NCI-H2107 (cell line): ENCODE data around the gene INAFM2.

Source experiments
- DNase-seq: peaks from one replicate; lab custom pipeline; 2025; lab: John Stamatoyannopoulos, UW

The INAFM2 gene

DNA sequence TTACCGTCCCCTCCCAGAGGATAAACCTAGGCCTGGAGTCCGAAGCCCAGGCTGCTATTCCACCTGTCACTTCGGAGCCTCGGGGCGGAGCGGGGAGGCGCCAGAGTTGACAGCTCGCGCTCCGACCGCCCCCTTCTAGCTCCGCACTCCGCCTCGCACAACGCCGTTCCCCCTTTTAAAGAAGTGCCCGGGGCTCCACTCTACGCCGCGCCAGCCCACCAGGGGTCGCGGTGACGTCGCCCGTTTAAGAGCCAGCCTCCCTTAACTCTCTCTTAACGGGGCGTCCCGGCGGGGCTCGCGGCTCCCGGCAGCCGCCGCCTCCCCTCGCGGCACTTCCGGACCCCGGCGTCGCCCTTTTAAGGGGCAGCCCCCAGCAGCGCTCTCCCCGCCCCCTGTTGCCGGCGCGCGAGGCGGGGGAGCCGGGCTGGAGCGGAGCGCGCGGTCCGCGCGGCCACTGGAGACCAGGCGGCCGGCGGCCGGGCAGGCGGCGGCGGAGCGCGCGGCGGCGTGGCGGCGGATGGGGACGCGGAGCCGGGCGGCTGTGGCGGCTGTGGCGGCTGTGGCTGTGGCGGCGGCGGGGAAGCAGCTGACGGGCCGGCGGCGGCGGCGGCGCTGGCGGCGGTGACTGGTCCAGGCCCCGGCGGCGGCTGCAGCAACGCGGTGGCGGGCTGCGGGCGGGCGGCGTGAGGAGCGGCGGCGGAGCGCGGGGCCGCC, at the start of gene INAFM2:
Gene INAFM2 (plus strand): TSS at position 454 of the 714 bp plus-strand sequence. CDS start 364 bp downstream, outside the sequence.
- peak; percentile 72 for DNase-seq

DNA sequence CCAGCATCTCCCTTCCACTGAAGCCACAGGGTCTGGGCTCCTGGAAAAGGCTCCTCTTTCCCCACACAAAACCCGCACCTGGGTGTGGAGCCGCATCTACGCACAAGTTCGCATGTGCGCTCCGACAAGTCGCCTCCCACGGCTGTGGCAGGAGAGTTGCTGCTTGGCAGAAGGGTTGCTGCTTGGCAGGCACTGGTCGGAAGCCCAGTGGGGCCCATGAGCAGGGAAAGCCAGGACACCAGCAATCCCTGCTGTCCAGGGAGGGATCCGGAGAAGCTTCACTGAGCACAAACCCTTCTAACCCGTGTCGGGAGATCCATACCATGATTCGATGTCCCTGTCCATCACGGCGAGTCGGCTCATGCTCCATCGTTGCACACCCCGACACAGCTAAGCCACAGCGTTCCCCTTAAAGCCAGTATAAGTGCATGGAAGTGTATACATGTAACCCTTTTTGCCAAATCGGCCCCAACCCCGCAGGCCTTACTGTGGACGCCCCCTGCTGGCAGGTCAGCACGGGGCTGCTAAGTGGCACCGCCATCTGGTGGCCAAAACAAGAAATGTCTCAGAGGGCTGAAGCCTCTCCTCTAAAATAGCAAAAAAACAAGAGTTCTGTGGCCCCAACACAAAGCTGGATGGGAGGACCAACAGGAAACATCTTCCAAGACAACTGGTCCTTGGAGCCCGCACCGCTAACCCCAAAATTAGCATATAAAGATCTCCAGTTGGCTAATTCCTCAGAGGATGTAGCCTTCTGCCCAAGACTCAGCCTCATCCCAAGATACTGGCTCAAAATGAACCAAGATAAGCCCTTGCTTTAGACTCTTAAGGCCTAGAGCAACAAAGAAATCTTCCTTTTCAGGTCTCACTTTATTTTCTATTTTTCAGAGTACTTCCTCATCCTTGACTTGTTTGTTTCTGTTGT, 48.9 kb upstream of the INAFM2 start:
- peak; percentile 65 for DNase-seq

GRCh38 chr15:40275523-40275922, 48.0 kb upstream of the INAFM2 start:
- no peak for DNase-seq

DNA sequence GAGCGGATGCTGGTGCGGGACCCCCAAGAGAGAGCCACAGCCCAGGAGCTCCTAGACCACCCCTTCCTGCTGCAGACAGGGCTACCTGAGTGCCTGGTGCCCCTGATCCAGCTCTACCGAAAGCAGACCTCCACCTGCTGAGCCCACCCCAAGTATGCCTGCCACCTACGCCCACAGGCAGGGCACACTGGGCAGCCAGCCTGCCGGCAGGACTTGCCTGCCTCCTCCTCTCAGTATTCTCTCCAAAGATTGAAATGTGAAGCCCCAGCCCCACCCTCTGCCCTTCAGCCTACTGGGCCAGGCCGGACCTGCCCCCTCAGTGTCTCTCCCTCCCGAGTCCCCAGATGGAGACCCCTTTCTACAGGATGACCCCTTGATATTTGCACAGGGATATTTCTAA, 47.5 kb upstream of the INAFM2 start:
- DNase-seq = no peak

- DNase-seq = no peak
These were observed 46.6 kb upstream of the INAFM2 start for GRCh38 chr15:40276927-40277326.

GRCh38 chr15:40277471-40277870, 46.0 kb upstream of the INAFM2 start:
- DNase-seq = no peak

DNA sequence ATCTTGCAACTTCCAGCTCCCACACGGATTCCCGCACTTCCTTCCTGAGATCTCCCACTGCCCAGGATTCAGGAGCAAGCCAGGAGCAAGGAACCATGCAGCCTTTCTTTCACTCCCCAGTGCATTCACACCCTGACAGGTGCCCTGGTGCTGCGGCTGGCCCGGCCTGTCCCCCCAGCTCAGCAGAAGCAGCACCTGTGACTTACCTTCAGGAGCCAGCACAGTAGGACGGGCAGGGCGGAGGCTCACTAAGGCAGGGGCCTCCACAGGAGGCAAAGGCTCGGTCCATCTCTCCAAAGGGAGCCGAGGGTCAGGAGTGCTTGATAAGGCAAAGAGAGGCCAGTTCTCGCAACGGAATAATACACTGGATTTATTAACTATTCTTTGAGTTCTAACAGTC, 45.5 kb upstream of the INAFM2 start:
- DNase-seq = no peak

- peak; percentile 46 for DNase-seq
These were observed 43.9 kb upstream of the INAFM2 start for GRCh38 chr15:40279437-40280141.

DNA sequence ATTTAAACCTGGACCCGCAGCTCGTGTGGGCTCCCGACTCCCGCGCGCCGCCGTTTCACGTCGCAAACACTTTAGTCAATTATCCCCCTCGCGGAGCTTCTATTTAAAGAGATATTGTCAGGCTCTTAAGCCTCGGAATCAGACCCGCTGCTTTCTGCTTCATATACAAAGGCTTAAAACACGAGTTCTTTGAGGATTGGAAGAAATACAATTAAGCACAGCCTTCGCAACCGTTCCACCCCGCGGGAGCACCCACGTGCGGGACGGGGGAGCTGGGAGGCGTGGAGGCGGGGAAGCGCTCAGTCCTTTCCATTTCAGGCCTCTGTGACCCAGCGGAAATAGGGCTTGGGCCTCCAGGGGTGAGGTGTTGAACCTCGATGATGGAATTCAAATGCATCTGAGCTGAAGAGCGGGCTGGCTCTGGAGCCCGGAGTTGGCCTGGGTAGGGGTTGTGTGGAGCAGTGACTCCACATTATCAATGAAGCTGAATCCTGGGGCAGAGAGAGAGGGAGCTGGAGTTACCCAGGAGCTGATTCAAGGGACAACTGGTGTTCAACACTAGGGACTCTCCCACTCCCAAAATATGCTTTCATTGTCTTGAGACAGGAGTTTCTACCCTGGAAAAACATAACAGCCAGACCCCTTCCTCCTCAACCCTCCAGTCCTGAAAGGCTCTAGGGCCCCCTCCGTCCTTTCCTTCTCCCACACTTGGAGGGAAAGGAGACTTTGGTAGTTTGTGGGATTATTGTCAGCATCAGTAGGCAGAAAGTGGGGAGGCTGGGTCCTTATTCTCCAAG, 43.0 kb upstream of the INAFM2 start:
- no peak for DNase-seq

DNA sequence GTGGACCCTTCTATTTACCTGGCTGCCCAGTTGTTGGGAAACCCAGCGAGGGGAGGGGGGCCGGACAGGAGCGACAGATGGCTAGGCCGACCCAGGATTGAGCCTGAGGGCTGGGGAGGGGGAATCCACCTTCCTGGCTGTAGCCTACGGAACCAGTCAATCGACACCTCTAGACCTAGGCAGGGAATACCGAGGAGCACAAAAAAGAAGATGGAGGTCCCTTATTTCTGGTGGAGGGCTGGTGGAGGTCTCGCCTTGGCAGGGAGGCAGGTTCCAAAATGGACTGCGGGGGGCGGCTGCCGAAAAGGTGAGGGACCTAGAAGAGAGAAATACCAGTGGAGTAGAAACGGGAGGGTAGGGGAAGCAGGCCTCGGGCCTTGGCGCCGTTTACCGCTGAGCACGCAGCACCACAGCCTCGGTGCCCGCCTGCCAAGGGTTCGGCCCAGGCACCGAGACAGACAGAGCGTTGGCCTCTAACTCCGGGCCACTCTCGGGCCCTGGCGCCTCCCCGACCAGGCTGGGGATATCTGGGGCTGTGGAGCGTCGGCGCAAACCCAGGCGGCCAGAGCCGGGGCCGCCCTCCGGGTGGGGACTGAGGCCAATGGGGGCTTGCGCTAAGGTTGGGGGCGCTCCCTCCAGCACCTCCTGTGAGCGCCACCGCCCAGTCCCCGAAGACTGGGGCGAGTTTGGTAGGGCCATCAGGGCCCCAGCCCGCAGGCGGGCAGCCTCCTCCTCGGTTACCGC, 42.3 kb upstream of the INAFM2 start:
- no peak for DNase-seq

GRCh38 chr15:40281801-40282146, 41.7 kb upstream of the INAFM2 start:
- DNase-seq = no peak

GRCh38 chr15:40282147-40282868, 41.2 kb upstream of the INAFM2 start:
- no peak for DNase-seq

- no peak for DNase-seq
These were observed 40.5 kb upstream of the INAFM2 start, which contains the start of gene ANKRD63 for GRCh38 chr15:40282869-40283614. ANKRD63 (minus strand) TSS chr15:40283064; CDS start chr15:40282586, 478 bp downstream.

DNA sequence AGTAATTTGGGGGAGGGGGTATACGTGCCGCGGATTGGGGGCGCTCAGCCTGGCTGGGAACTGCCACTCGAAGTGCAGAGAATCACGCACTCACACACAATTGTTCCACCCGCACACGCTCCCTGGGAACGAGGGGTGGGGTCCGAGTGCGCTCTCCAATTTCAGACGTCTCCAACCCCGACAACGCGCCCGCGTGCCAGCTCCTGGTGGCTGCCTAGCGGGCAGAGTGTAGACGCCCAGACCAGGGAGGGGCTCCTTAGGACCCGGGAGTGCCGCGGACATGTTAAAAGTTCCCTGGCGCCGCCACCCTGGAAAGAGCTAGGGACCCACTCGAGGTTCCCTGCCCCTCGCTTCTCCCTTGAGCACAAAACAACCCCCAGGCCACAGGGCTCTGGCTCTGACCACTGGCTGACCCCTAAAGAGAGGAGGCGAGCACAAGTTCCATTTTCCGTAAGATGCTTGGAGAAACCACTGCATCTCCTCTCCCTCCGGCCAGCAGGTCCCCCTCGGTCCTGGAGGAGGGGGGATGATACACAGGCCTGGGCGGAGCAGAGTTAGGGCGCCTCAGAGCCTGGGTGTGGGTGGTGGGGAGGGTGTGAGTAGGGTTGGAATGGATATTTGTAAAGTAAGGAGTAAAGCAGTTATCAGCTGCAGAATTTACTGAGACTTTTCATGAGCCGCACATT, 39.7 kb upstream of the INAFM2 start:
- no peak for DNase-seq

GRCh38 chr15:40285151-40285550, 38.3 kb upstream of the INAFM2 start:
- DNase-seq = no peak

- no peak for DNase-seq
These were observed 37.9 kb upstream of the INAFM2 start for GRCh38 chr15:40285554-40286011.

GRCh38 chr15:40286061-40286532, 37.4 kb upstream of the INAFM2 start:
- DNase-seq = no peak

DNA sequence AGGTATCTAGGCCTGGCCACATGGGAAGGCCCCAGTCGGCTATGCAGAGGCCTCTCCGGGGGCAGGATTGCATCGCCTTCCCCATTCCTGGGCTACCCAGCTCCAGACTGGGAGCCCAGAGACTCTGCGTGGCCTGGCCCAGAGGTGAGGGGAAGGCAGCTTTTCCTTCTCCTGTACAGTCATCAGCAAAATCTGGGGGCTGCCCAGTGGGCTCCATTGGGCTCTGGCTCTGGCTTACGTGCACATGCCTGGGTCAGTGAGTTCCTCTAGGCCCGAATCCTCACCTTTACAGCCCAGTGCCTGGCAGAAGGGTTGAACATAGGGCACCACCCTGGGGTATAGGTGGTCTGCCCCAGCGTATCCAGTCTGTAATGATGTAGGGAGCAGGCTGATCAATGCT, 36.7 kb upstream of the INAFM2 start:
- no peak for DNase-seq

- no peak for DNase-seq
These were observed 36.0 kb upstream of the INAFM2 start for GRCh38 chr15:40287505-40287904.
